GM21526 (cell line): Measurements from ENCODE around the gene ZDHHC17.
A peak's percentile ranks its signal among the peaks of the same experiment; 100 is the strongest.
"Not testable (repeated sequence)": the region's sequence is repeated elsewhere in the genome, so short reads cannot be mapped to it uniquely, and the experiment has no call there.

ENCODE experiments used
- ATAC-seq: cut with Tn5 transposase; IDR thresholded peaks from one replicate; pipeline ENCODE4 v1.9.1; 2021; ENCODE audit warnings: moderate library complexity; ENCODE audit not compliant: unreplicated experiment, low FRiP score

ZDHHC17 gene

DNA sequence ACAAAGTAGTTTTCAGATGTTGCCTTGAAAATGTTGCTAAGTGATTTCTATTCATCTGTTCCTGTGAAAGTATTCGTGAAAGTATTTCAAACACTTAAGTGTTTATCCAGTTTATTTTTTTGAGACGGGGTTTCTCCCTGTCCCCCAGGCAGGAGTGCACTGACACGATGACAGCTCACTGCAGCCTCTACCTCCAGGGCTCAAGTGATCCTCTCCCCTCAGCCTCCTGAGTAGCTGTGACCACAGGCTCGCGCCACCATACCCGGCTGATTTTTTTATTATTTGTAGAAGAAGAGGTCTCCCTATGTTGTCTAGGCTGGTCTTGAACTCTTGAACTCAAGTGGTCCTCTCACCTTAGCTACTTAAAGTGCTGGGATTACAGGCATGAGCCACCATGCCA lies 1.7 kb downstream of the ZDHHC17 start:
- ATAC-seq = no peak

DNA sequence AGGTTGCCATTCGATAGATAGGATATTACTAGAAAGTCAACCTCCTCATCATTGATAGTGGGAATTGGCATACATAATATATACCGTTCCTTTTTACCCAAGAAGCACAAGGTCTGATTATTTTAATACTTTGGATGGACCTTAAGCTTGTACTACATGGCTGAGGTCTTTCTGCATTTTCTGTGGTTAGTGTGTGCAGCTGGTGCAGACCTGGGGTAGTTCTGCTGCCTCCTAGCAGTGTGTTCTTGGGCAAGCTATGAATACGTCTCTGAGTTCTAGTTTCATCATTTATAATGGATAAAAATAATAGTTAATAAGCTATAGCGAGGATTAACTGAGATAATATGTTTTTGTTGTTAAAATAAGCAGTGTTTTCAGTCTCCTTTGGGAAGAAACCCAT lies 2.2 kb downstream of the ZDHHC17 start:
- ATAC-seq = no peak

DNA sequence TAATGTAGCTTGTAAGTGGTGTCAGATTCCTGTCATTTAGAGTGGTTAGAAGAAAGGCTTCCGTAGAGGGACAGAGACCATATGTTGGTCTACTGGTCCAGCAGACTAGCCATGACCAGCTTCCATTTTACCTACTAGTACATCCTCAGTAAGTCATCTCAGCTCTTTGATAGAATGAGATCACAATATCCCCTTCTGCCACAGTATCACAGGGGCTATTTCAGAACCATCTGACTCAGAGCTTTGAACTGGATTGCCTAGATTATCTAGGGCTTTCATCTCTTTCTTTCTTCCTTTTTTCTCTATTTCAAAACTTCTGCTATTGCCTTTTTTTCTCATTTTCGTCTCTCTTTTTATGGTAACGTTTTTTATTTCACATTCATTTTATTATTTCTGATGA lies 4.7 kb downstream of the ZDHHC17 start:
- ATAC-seq = no peak

DNA sequence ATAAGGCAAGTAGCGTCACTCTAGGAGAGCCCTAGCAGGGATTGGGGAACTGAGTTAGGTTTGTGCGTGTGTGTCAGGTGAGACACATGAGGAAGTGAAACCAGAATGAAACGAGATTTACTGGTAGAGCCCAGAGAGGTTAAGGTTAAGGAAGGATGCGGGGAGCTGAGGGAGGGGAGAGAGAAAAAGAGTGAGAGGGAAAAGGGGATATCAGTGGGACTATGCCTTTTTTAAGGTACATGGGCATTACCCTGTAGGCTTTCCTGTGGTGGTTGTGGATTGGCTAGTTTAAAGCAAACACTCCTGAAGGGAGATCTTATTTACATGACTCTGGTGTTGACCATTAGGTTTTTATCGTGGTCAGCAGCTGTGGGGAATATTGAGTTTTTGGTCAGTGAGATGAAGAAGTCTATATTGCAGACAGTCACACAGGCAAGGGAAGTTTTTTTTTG lies 13.9 kb downstream of the ZDHHC17 start:
- ATAC-seq = peak; percentile 100

DNA sequence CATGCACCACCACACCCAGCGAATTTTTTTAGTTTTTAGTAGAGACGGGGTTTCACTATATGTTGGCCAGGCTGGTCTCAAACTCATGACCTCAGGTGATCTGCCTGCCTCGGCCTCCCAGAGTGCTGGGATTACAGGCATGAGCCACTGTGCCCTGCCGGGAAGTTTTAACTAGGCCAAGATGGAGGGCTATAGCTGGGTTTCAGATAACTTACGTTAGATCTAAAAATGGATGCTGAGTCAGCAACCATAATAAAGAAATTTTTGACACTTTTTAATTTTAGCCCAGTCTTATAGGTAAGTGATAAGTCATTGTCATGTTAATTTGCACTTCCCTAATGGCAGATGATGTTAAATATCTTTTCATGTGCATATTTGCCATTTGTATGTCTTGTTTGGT lies 14.4 kb downstream of the ZDHHC17 start:
- no peak for ATAC-seq

DNA sequence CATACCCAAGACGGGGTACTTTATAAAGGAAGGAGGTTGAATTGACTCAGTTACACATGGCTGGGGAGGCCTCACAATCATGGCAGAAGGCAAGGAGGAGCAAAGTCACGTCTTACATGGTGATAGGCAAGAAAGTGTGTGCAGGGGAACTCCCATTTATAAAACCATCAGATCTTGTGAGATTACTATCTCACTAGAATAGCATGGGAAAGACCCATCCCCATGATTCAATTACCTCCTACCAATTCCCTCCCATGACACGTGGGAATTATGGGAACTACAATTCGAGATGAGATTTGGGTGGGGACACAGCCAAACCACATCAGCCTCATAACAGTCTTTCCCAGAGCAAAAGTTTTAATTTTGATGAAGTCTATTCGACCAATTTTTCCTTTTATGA lies 15.4 kb downstream of the ZDHHC17 start:
- not testable (repeated sequence) for ATAC-seq

DNA sequence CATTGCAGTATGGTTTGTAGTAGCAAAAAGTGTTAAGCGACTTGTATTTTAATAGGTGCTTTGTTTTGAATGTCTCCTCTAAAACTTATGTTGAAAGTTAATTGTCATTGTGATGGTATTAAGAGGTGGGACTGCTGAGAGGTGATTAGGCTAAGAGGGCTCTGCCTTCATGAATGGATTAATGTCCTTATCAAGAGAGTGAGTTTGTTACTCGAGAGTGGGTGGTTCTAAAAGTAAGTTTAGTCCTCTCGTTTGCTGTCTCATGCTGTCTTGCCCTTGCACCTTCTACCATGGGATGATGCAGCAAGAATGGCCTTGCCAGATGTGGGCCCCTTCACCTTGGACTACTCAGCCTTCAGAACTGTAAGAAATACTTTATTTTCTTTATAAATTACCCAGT lies 17.4 kb downstream of the ZDHHC17 start:
- ATAC-seq = no peak

DNA sequence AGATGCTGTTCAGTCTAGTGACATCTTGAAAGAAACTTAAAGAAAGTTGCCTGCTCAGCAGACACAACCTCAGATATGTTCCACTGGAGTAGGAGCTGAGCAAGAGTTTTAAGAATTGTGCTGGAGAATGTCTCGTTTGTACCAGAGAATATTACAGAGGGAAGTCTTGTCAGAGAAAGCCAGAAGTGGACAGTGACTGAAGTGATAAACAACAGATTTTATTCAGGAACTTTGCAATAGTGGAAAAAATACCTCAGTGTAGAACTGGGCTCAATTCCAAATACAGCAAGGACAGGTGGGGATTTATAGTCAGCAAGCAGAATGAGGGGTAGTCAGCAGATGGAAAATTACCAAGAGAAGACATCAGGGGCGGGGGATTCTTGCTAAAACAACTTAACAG lies 18.6 kb downstream of the ZDHHC17 start:
- ATAC-seq = no peak

- ATAC-seq = no peak
These were observed 20.7 kb downstream of the ZDHHC17 start for GRCh38 chr12:76784600-76785051.

- no peak for ATAC-seq
These were observed 21.5 kb downstream of the ZDHHC17 start for GRCh38 chr12:76785407-76785806.

DNA sequence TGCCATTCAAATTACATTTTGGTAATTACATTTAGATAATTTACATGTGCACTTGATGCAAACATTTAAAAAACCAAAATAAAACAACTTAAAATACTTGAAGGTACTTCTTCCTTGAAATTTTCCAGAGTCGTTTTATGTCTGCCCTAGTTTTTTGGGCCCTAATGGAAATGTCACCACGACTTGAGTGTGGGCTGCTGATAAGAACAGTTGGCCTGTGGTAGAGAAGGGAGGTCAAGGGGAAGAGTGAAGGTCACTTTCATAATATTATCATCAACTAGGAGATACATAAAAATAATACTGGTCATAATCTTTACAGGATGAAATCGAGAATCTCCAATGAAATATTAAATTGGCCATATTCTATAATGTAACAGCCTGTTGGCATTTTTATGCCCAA lies 23.1 kb downstream of the ZDHHC17 start:
- ATAC-seq = no peak

DNA sequence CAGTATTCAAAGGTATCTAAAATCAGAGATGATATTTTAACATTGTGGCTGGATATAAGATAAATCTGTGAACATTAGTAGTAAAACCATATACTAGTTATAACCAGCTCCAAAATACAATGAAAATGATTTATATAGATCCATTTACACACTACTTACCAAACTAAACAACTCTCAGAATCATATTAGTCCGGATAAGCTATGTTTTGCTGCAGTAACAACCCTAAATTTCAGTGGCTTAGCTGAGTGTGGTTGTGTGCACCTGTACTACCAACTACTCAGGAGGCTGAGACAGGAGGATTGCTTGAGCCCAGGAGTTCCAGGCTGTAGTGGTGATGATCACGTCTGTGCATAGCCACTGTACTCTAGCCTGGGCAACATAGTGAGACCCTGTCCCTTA lies 23.8 kb downstream of the ZDHHC17 start:
- ATAC-seq = no peak

GRCh38 chr12:76789335-76790050 lies 25.6 kb downstream of the ZDHHC17 start:
- no peak for ATAC-seq

DNA sequence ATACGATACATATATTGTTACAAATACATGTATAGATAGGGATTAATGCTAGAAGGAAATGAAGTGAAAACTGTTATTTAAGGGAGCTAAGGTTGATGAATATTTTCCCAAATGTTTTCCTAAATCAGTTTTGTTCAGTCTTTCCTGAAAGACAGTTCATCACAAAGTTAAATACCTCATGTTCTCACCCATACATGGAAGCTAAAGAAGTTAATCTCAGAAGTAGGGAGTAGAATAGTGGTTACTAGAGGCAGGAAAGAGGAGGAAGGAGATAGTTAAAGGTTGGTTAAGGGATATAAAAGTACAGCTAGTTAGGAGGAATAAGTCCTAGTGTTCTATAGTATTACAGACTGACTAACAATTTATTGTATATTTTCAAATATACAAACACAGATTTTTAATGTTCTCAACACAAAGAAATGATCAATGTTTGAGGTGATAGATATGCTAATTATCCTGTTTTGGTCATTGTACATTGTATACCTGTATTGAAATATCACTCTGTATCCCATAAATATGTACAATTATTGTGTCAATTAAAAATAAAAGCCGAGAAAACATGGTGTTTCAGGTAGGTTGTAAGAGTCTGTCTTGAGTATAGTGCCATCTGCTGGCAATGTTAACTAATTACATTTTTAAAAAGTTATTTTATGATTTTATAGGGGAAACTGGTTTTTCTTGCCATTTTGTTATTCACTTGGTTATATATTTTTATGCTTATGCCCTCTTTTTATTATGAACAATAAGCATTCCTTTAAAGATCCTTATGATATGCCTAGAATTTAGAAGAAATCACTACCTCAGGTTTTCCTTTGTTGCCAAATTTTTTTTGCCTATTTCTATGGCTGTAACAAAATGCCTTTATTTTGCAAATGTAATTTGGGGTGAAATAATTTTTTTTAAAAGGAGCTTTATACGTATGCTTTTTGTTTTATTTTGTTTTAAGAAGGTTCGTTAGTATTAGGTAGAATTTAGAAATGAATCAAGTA lies 26.9 kb downstream of the ZDHHC17 start:
- ATAC-seq = no peak

GRCh38 chr12:76792828-76793227 lies 28.9 kb downstream of the ZDHHC17 start:
- ATAC-seq = no peak

DNA sequence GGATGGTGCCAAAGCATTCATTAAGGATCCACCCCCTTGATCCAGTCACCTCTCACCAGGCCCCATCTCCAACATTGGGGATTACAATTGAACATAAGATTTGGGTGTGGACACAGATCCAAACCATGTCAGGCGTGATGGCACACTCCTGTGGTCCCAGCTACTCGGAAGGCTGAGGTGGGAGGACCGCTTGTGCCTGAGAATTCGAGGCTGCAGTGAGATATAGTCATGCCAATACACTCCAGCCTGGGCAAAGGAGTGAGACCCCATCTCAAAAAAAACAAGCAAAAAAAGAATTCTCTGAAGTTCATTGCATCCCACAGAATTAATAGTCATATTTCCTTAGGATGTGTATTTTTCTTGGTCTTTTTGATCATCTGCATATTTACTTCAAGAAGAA lies 34.9 kb downstream of the ZDHHC17 start:
- no peak for ATAC-seq

DNA sequence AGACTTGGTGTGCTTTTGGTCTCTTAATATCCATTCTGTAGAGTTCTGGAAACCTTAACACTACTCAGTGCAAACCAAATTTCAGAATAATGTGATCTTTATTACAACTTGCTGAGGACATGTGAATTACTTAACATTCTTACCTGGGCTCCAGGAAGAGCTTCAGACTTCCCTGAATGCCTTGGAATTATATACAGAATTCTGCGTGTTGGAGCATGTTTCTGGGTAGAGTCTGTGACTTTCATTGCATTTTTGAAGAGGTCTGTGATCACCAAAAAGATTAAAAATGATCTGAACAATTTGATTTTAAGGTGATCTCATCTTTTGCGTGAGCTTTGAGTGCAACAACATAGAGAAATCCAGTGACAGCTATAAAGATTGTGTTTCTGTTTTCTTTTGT lies 35.4 kb downstream of the ZDHHC17 start:
- ATAC-seq = no peak

- ATAC-seq = no peak
These were observed 38.1 kb downstream of the ZDHHC17 start for GRCh38 chr12:76802060-76802459.

DNA sequence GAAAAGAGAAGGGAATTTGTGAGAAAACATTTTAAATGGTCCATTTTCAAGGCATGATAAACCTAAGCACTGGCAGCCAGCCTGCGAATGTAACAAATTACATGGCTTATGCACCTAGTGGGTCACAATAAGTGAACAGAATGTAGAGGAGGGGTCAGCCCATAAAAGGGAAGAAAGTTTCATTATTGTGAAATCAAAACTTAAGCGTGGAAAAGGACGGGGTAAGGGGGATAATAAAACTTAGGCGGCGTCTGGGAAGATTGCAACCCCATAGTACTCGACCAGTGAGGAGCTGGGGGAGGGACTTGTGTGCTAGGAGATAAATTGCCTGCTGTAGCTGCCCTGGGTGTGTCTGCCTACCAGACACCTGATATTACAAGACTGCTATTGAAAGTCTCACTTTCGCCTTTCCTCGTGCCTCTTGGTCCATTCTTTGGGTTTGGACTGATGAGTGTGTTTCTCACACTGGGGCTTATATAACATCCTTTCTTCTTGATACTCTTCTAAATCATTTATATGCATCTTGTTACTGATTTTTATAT lies 40.6 kb downstream of the ZDHHC17 start:
- ATAC-seq = no peak

- no peak for ATAC-seq
These were observed 46.9 kb downstream of the ZDHHC17 start for GRCh38 chr12:76810671-76811419.

DNA sequence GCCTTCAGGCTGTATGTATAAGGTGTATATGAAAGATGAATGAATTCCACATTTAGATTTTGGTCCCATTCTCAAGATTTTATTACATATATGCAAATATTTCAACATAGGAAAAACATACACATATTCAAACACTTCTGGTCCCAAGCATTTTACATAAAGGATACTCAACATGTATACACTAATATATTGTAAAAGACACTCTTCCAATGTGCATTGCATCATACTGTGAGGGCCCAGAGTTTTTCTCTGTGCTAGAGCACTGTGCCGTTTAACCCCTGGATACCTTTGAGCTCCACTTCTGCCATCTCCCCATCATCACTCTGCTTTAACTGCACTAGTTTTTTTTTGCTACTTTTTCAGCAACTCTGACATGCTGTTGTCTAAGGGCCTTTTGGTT lies 48.1 kb downstream of the ZDHHC17 start:
- no peak for ATAC-seq
